Activated CD8-positive, alpha-beta T cell treated with anti-CD3 and anti-CD28 coated beads for 36 hours (primary cell): ENCODE measurements around the gene FRRS1L. TPM values are rescaled to one million over a fixed set of nuclear protein-coding genes. Genes with fewer than 3 reads are reported as not detected.

Experiments
- ATAC-seq: fragments of 200-7000 bp; cut with Tn5 transposase; one replicate; pipeline ENCODE4 v1.10.0; 2021; ENCODE audit warnings: mild to moderate bottlenecking, moderate library complexity
- CTCF ChIA-PET: fragments of 350-600 bp; sonication (Branson Sonifier 250); formaldehyde crosslinking; loops from one replicate; lab custom pipeline; 2021; ENCODE audit warnings: antibody characterized with exemption; lab: Charles Lee
- POLR2A ChIA-PET: fragments of 350-600 bp; sonication (Branson Sonifier 250); formaldehyde crosslinking; loops from one replicate; lab custom pipeline; 2021; ENCODE audit warnings: antibody characterized with exemption; lab: Charles Lee
- DNase-seq: peaks from one replicate; pipeline ENCODE4 v3.0.0-alpha.2; 2020
- H3K27ac Mint-ChIP-seq: one replicate; pipeline ENCODE4 v1.8.0; 2021; ENCODE audit warnings: mild to moderate bottlenecking, mixed read lengths
- H3K27me3 Mint-ChIP-seq: one replicate; pipeline ENCODE4 v1.8.0; 2021; ENCODE audit warnings: mixed read lengths
- H3K36me3 Mint-ChIP-seq: one replicate; pipeline ENCODE4 v1.8.0; 2021; ENCODE audit warnings: low read depth, mixed read lengths
- H3K4me1 Mint-ChIP-seq: one replicate; pipeline ENCODE4 v1.8.0; 2021; ENCODE audit warnings: low read depth, mixed read lengths
- H3K4me3 Mint-ChIP-seq: one replicate; pipeline ENCODE4 v1.8.0; 2021; ENCODE audit warnings: mild to moderate bottlenecking, moderate library complexity, mixed read lengths
- H3K9me3 Mint-ChIP-seq: one replicate; pipeline ENCODE4 v1.8.0; 2021; ENCODE audit warnings: mixed read lengths
- CTCF ChIP-seq: fragments of 200-600 bp; IDR thresholded peaks from one replicate; pipeline ENCODE4 v1.8.0; 2022; ENCODE audit warnings: antibody characterized with exemption, mild to moderate bottlenecking
- intact Hi-C: fragments of 100-400 bp; cut with micrococcal nuclease; formaldehyde crosslinking; loops from one replicate; pipeline ENCODE4 v1.10.0; 2022
- total RNA-seq, 2 experiments: library from RNA; stranded (reverse); gene quantifications; one replicate each; pipeline ENCODE4 v1.2.3, GENCODE V29; 2021

FRRS1L gene
- total RNA-seq, 2 experiments from 2014 or later = not detected

GRCh38 chr9:109139851-109140250, 27.2 kb downstream of the FRRS1L start:
- Mint-ChIP-seq H3K36me3 (no peaks in the 10 kb centered on the region), H3K9me3 (no peaks in the 10 kb centered on the region), H3K4me1 (peaks cover 5% of the 10 kb centered on the region), H3K27me3 (no peaks in the 10 kb centered on the region), H3K27ac (no peak overlapping the region), H3K4me3 (no peak overlapping the region)
- DNase-seq (no peak), ATAC-seq (no peak)
- ChIA-PET CTCF (interaction anchor here (1.3 kb wide), 1 partner anchor 15 kb away, joined by 3 read pairs; no protein-coding TSS in a partner anchor), POLR2A (interaction anchor here (0.6 kb wide), 1 partner anchor 24 kb away, joined by 3 read pairs; no protein-coding TSS in a partner anchor)
- intact Hi-C loops = no loop called here
- no peak for TF ChIP-seq CTCF

GRCh38 chr9:109138421-109138820, 28.6 kb downstream of the FRRS1L start:
- no peak for TF ChIP-seq CTCF
- DNase-seq = no peak
- no peaks in the 10 kb centered on the region for H3K36me3 Mint-ChIP-seq
- ChIA-PET CTCF (no interaction called here), POLR2A (no interaction called here)
- H3K27me3 Mint-ChIP-seq = no peaks in the 10 kb centered on the region
- intact Hi-C loops = no loop called here
- ATAC-seq = no peak
- no peaks in the 10 kb centered on the region for H3K9me3 Mint-ChIP-seq
- H3K4me3 Mint-ChIP-seq = no peak overlapping the region
- no peaks in the 10 kb centered on the region for H3K4me1 Mint-ChIP-seq
- H3K27ac Mint-ChIP-seq = no peak overlapping the region

GRCh38 chr9:109134167-109134578, 32.9 kb downstream of the FRRS1L start:
- intact Hi-C loops = no loop called here
- H3K27ac Mint-ChIP-seq = no peak overlapping the region
- TF ChIP-seq CTCF = no peak
- ATAC-seq (no peak), DNase-seq (no peak)
- no peaks in the 10 kb centered on the region for H3K9me3 Mint-ChIP-seq
- H3K4me3 Mint-ChIP-seq = no peak overlapping the region
- H3K4me1 Mint-ChIP-seq = no peaks in the 10 kb centered on the region
- POLR2A ChIA-PET = no interaction called here
- CTCF ChIA-PET = interaction anchor here (1.0 kb wide), 1 partner anchor 55 kb away, joined by 3 read pairs; no protein-coding TSS in a partner anchor
- no peaks in the 10 kb centered on the region for H3K27me3 Mint-ChIP-seq
- no peaks in the 10 kb centered on the region for H3K36me3 Mint-ChIP-seq

GRCh38 chr9:109133533-109133932, 33.5 kb downstream of the FRRS1L start:
- intact Hi-C loops = no loop called here
- CTCF ChIA-PET = no interaction called here
- TF ChIP-seq CTCF = no peak
- DNase-seq (no peak), ATAC-seq (no peak)
- no peaks in the 10 kb centered on the region for H3K4me1 Mint-ChIP-seq
- no peaks in the 10 kb centered on the region for H3K36me3 Mint-ChIP-seq
- no peak overlapping the region for H3K4me3 Mint-ChIP-seq
- H3K9me3 Mint-ChIP-seq = no peaks in the 10 kb centered on the region
- H3K27me3 Mint-ChIP-seq = no peaks in the 10 kb centered on the region
- H3K27ac Mint-ChIP-seq = no peak overlapping the region
- POLR2A ChIA-PET = no interaction called here

GRCh38 chr9:109132567-109133021, 34.5 kb downstream of the FRRS1L start:
- H3K36me3 Mint-ChIP-seq = no peaks in the 10 kb centered on the region
- no peak overlapping the region for H3K4me3 Mint-ChIP-seq
- intact Hi-C loops = no loop called here
- DNase-seq = no peak
- no peaks in the 10 kb centered on the region for H3K9me3 Mint-ChIP-seq
- no peaks in the 10 kb centered on the region for H3K4me1 Mint-ChIP-seq
- ChIA-PET POLR2A (no interaction called here), CTCF (no interaction called here)
- no peak for ATAC-seq
- no peak for TF ChIP-seq CTCF
- no peak overlapping the region for H3K27ac Mint-ChIP-seq
- H3K27me3 Mint-ChIP-seq = no peaks in the 10 kb centered on the region
